ENCODE measurements around the gene DPEP3.

GRCh38 chr16:67987460-67988160, 7.3 kb upstream of the DPEP3 start:
- TF ChIP-seq EZH2 (IDR thresholded peaks at IDR 0.05; ENCODE audit: borderline replicate concordance, low read length) (no peak), CTCF (IDR thresholded peaks at IDR 0.05; ENCODE audit: low read length) (no peak)

Data from OCI-LY1 (cell line).